Psoas muscle (tissue), 8 donors: Measurements from ENCODE around the gene CLK3. TPM values are rescaled to one million over a fixed set of nuclear protein-coding genes. Genes with fewer than 3 reads are reported as not detected.

Experiments used
- ATAC-seq, 4 donors: fragments of 200-7000 bp; cut with Tn5 transposase; one replicate each; pipeline ENCODE4 v1.9.1; 2020; ENCODE audit warnings: moderate library complexity in 3 of 4, mild to moderate bottlenecking in 2 of 4
- DNase-seq, 2 donors: peaks; one replicate each; pipeline ENCODE4 v3.0.0-alpha.2; 2020
- H3K27ac ChIP-seq: fragments of 200-600 bp; one replicate; pipeline ENCODE4 v1.8.0; 2022
- H3K27me3 ChIP-seq, 3 donors: fragments of 200-600 bp in 1 of 3; one replicate each; pipeline versions ENCODE4 v1.6.1 to v1.8.0; 2013 to 2022; ENCODE audit warnings: low read length in 2 of 3, mild to moderate bottlenecking in 2 of 3, moderate library complexity in 1 of 3; ENCODE audit not compliant: insufficient read depth in 3 of 3
- H3K36me3 ChIP-seq, 2 donors: fragments of 200-600 bp in 1 of 2; one replicate each; pipeline versions ENCODE4 v1.6.1 to v1.8.0; 2013 to 2022; ENCODE audit warnings: low read depth in 1 of 2, mild to moderate bottlenecking in 1 of 2, moderate library complexity in 1 of 2; ENCODE audit not compliant: insufficient read depth in 1 of 2
- H3K4me1 ChIP-seq: fragments of 200-600 bp; one replicate; pipeline ENCODE4 v1.8.0; 2022
- H3K4me3 ChIP-seq: fragments of 200-600 bp; one replicate; pipeline ENCODE4 v1.8.0; 2022; ENCODE audit warnings: mild to moderate bottlenecking
- H3K9me3 ChIP-seq: fragments of 200-600 bp; one replicate; pipeline ENCODE4 v1.8.0; 2022
- WGBS, 3 donors: extraction: QIAGEN DNeasy Blood & Tissue Kit; methylation state at CpG; one replicate each; pipeline versions ENCODE4 v1.1.6 to v1.1.7; 2013; 5-methylcytosine and 5-hydroxymethylcytosine counted together
- intact Hi-C, 2 donors: fragments of 100-400 bp; cut with DNase I; formaldehyde crosslinking; loops; one replicate each; pipeline versions ENCODE4 v1.11.0 to v1.14.2; 2022
- polyA plus RNA-seq, 3 donors: library from polyadenylated mRNA; stranded (reverse); fragments of 200-250 nt; gene quantifications; one replicate each; pipeline ENCODE4 v1.2.3, GENCODE V29; 2013
- total RNA-seq, 4 donors: library from RNA; stranded (reverse); fragmentation: NEBNext Ultra II Directional in 2 of 4; extraction: Animal tissue kit (Norgen Biotek cat#: 25700) in 2 of 4; gene quantifications; one replicate each; pipeline versions ENCODE4 v1.2.1 to v1.2.4, GENCODE V29; 2021 to 2023
- TF ChIP-seq, protein P1 (sequence below): fragments of 200-600 bp; IDR thresholded peaks from one replicate; pipeline ENCODE4 v1.8.0; 2022; ENCODE audit warnings: antibody characterized with exemption
- donor health status: healthy with polysubstance abuse.
- donor health status: DM: no; HTN: no; CAD: no; lungs with moderate emphysema.
- donor health status: Bipolar disorder and iron deficiency.
- donor health status: healthy.
- donor health status: DM: yes; HTN: yes; CAD: no.
- donor health status: DM: no; HTN: no; CAD: no.
- donor health status: DM: no; HTN: no; CAD: no.
- donor health status: DM: yes; HTN: yes; CAD: no.

CLK3 gene
- total and polyA plus RNA-seq, 7 donors = 36.6 to 61.8 (median 50.2) TPM

DNA sequence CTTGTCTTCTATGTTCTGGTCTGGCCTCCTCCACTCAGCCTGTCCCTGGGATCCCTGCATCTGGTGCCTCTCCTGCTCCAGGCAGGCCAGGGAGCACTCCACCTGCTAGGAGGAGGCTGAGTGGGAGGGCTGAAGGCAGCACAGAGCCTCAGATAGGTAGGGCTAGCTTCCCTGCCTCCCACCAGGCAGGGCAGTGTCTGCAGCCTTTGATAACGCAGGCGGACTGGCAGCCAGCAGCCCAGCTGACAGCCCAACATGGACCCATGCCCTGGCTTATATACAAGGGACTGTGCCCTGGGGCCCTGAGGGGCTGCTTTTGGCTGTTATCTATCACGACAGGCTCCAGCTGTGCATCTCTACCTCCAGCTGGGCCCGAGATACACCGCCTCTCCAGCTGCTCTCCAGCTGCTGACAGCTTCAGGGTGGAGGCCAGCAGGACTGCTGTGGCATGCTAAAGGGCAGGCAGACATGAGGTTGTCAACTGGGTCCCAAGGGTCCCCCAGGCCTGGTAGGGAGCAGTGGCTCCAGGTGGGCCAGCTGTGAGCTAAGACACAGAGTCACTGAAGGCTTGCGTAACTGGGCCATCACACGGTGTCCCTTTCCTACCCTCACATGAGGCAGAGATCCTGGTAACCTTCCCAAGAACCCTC, 5.2 kb upstream of the CLK3 start:
- intact Hi-C loops = loop anchor here in 1 of 2 donors (5.0 kb wide), 1 partner anchor 68 kb away; the partner anchor contains the start of gene ARID3B
- no peak for ATAC-seq

DNA sequence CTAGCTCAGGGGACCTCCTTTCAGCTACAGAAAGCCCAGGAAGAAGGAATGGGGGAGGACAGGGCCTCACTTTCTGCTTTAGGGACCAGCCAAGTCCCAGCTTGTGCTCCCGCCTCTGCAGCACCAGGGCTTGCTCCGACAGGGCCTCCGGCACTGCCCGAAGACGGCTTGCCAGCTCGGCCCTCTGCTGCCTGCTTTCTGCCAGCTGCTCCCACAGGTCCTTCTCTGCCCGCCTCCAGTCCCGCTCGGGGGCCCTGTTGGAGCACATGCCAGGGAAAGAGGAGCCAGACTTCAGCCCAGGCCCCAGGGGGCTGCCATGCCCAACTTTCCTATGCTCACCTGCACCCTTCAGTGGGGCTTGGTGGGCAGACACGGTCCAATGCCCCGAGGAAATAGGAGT, 4.3 kb upstream of the CLK3 start:
- Histone ChIP-seq H3K36me3 (no peaks in the 10 kb centered on the region), H3K9me3 (no peaks in the 10 kb centered on the region), H3K27ac (no peak overlapping the region), H3K27me3 (no peaks in the 10 kb centered on the region), H3K4me3 (no peak overlapping the region), H3K4me1 (no peaks in the 10 kb centered on the region)
- ATAC-seq (no peak), DNase-seq (no peak)
- intact Hi-C loops = loop anchor here in 1 of 2 donors (5.0 kb wide), 1 partner anchor 69 kb away; the partner anchor contains the start of gene ARID3B
- TF ChIP-seq, protein P1, sequence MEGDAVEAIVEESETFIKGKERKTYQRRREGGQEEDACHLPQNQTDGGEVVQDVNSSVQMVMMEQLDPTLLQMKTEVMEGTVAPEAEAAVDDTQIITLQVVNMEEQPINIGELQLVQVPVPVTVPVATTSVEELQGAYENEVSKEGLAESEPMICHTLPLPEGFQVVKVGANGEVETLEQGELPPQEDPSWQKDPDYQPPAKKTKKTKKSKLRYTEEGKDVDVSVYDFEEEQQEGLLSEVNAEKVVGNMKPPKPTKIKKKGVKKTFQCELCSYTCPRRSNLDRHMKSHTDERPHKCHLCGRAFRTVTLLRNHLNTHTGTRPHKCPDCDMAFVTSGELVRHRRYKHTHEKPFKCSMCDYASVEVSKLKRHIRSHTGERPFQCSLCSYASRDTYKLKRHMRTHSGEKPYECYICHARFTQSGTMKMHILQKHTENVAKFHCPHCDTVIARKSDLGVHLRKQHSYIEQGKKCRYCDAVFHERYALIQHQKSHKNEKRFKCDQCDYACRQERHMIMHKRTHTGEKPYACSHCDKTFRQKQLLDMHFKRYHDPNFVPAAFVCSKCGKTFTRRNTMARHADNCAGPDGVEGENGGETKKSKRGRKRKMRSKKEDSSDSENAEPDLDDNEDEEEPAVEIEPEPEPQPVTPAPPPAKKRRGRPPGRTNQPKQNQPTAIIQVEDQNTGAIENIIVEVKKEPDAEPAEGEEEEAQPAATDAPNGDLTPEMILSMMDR = no peak
- 56 to 67% (median 56%) methylated on average over 11 of the region's 11 CpGs for WGBS, 3 donors

More for the DNA sequence above, 5.2 kb upstream of the CLK3 start:
- no peaks in the 10 kb centered on the region for H3K9me3 ChIP-seq
- DNase-seq = no peak
- H3K4me1 ChIP-seq = no peaks in the 10 kb centered on the region
- no peak overlapping the region for H3K4me3 ChIP-seq
- H3K27ac ChIP-seq = no peak overlapping the region
- no peaks in the 10 kb centered on the region for H3K27me3 ChIP-seq
- WGBS, 3 donors = 42 to 65% (median 64%) methylated on average over 7 of the region's 7 CpGs
- TF ChIP-seq, protein P1 = no peak
- no peaks in the 10 kb centered on the region for H3K36me3 ChIP-seq

DNA sequence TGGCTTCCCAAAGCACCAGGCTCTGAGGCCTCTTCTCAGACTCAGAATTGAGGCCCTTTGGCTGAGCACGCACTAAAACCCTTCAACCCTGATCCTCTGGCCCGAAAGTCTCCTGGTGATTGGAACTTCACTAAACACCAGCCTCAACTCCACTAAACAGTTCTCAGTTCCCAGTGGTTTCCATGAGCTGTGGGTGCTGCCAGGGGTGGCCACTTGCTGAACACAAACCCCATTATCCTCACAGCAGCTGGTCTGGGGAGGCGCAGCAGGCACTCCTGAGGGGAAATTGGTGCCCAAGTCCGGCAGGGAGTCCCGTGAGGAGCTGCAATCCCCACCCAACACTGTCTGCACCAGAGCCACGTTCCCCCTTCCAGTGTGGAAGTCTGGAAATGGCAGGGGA, 3.8 kb upstream of the CLK3 start:
- Histone ChIP-seq H3K36me3 (no peaks in the 10 kb centered on the region), H3K27me3 (no peaks in the 10 kb centered on the region), H3K4me3 (no peak overlapping the region), H3K9me3 (no peaks in the 10 kb centered on the region), H3K27ac (no peak overlapping the region), H3K4me1 (peaks cover 2% of the 10 kb centered on the region)
- intact Hi-C loops = loop anchor here in 1 of 2 donors (5.0 kb wide), 1 partner anchor 70 kb away; the partner anchor contains the start of gene ARID3B
- no peak for DNase-seq
- TF ChIP-seq, protein P1 = no peak
- WGBS, 3 donors = 67 to 85% (median 71%) methylated on average over 6 of the region's 6 CpGs
- ATAC-seq = no peak

DNA sequence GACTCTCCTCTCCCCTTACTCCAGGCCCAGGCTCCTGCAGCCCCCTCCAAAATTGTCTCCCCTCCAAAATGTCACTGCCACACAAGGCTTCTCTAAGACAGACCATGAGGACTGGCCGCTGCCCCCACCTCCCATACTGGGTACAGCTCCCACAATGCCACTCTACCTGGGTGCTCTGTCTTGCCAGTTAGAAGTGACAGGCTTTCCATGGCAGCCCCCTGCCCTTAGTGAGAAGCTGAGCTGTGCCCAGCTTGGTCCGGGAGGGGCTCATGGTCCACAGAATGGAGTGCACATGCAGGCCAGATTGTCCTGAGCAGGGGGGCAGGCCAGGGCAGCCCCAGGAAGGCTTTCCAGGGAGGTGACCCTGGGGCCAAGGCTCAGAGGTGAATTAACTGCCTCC, 3.0 kb upstream of the CLK3 start:
- Histone ChIP-seq H3K9me3 (no peaks in the 10 kb centered on the region), H3K4me1 (peaks cover 11% of the 10 kb centered on the region), H3K4me3 (no peak overlapping the region), H3K27ac (no peak overlapping the region), H3K36me3 (no peaks in the 10 kb centered on the region), H3K27me3 (no peaks in the 10 kb centered on the region)
- intact Hi-C loops = loop anchor here in 1 of 2 donors (5.0 kb wide), 1 partner anchor 70 kb away; the partner anchor contains the start of gene ARID3B
- no peak for ATAC-seq
- no peak for DNase-seq
- TF ChIP-seq, protein P1 = no peak
- WGBS, 3 donors = 78 to 89% (median 85%) methylated on average over 2 of the region's 2 CpGs
